Tibial artery (tissue), 4 donors: ENCODE results near the gene TLK1.

ENCODE experiments used
- DNase-seq, 2 donors: peaks; one replicate each; pipeline ENCODE4 v3.0.0-alpha.2; 2019
- H3K27ac ChIP-seq, 2 donors: fragments of 200-600 bp; sonication (generic) in 1 of 2; 1 replicate in 1 of 2; 2 replicates in 1 of 2; pipeline ENCODE4 v1.5.1; 2018 to 2019; ENCODE audit warnings: mild to moderate bottlenecking in 1 of 2
- H3K27me3 ChIP-seq, 2 donors: fragments of 200-600 bp; sonication (generic) in 1 of 2; one replicate each; pipeline versions ENCODE4 v1.5.1 to v1.6.0; 2016 to 2019
- H3K36me3 ChIP-seq, 3 donors: fragments of 200-600 bp; sonication (generic) in 2 of 3; one replicate each; pipeline ENCODE4 v1.5.1; 2016 to 2019; ENCODE audit warnings: mild to moderate bottlenecking in 2 of 3
- H3K4me1 ChIP-seq, 4 donors: fragments of 200-600 bp; sonication (generic) in 2 of 4; 1 replicate in 3 of 4; 2 replicates in 1 of 4; pipeline ENCODE4 v1.5.1; 2016 to 2019
- H3K4me3 ChIP-seq, 2 donors: fragments of 200-600 bp; sonication (generic) in 1 of 2; 1 replicate in 1 of 2; 2 replicates in 1 of 2; pipeline ENCODE4 v1.5.1; 2018 to 2019; ENCODE audit warnings: mild to moderate bottlenecking in 2 of 2
- H3K9me3 ChIP-seq, 3 donors: fragments of 200-600 bp; sonication (generic) in 1 of 3; one replicate each; pipeline ENCODE4 v1.5.1; 2016 to 2019
- intact Hi-C: fragments of 100-400 bp; cut with DNase I; formaldehyde crosslinking; loops from one replicate; pipeline ENCODE4 v1.15.0; 2023; ENCODE audit warnings: low total_unique reads
- TF ChIP-seq, protein P1 (sequence below), 2 experiments: fragments of 200-600 bp in 1 of 2; fragments of 450-650 bp in 1 of 2; IDR thresholded peaks; one replicate each; pipeline ENCODE4 v1.5.1; 2017 to 2019; ENCODE audit warnings: antibody characterized with exemption in 2 of 2, mild to moderate bottlenecking in 1 of 2, moderate library complexity in 1 of 2

Gene TLK1

DNA sequence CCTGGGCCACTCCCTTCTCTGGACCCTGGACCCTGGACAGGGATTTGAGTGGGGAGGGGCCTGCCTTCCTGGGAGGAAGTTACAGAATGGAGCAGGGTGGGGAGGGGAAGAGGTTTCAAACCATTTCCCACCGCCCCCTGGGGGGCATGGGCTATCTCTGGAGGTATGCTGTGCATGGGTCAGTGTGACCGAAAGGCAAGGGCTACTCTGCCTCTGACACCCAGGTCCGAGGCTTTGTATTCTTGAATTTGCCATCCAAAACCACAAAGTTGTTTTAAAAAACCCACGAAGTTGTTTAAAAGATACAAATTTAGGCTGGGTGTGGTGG is 184.8 kb downstream of the TLK1 start:
- TF ChIP-seq, protein P1, sequence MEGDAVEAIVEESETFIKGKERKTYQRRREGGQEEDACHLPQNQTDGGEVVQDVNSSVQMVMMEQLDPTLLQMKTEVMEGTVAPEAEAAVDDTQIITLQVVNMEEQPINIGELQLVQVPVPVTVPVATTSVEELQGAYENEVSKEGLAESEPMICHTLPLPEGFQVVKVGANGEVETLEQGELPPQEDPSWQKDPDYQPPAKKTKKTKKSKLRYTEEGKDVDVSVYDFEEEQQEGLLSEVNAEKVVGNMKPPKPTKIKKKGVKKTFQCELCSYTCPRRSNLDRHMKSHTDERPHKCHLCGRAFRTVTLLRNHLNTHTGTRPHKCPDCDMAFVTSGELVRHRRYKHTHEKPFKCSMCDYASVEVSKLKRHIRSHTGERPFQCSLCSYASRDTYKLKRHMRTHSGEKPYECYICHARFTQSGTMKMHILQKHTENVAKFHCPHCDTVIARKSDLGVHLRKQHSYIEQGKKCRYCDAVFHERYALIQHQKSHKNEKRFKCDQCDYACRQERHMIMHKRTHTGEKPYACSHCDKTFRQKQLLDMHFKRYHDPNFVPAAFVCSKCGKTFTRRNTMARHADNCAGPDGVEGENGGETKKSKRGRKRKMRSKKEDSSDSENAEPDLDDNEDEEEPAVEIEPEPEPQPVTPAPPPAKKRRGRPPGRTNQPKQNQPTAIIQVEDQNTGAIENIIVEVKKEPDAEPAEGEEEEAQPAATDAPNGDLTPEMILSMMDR (IDR thresholded peaks at IDR 0.05), result no peak
- no peaks in the 10 kb centered on the region for H3K36me3 ChIP-seq
- H3K27ac ChIP-seq, result no peak overlapping the region
- no peak for DNase-seq
- peaks cover 0 to 15% (median 7%) of the 10 kb centered on the region in 4 donors for H3K4me1 ChIP-seq
- H3K4me3 ChIP-seq, result no peak overlapping the region
- intact Hi-C loops, result loop anchor here (2.0 kb wide), 1 partner anchor 441 kb away; no protein-coding TSS in a partner anchor
- H3K27me3 ChIP-seq, result no peaks in the 10 kb centered on the region
- H3K9me3 ChIP-seq, result no peaks in the 10 kb centered on the region

DNA sequence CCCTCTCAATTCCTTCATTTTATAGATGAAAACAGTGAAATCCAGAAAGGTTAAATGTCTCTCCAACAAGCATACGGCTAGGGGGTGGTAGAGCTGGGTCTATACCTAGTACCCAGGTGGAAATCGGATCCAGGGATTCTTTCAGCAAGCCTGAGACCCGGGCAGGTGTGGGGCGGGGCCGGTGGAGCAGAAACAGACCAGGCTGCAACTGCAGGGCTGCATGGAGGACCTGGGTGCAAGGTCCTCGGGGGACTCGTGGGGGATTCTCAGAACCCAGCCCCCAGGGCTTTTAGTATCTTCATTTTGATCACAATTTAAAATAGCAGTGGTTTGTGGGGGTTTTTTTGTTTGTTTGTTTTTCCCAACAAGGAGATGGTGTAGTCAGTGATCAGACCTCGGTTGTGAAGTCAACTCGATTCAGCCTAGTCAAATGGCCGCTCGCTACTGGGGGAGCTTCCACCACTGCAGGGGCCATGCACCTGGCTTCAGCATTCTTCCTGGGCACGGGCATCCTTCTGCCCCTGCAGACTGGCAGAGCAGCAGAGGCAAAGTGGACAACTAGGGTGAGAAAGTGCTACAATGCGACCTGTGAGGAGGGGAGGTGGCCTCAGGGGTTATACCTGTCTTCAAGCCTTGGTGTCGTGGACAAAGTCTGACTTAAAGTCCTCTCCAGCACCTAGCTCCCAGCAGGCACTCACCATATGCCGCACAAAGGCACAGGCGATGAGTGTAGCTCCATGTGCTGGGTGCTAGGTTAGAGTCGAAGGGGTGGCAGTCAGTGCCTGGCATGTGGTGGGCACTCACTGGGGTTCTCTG is 185.4 kb downstream of the TLK1 start:
- Histone ChIP-seq H3K27me3 (no peaks in the 10 kb centered on the region), H3K27ac (no peak overlapping the region), H3K4me3 (no peak overlapping the region), H3K4me1 (peaks cover 0 to 15% (median 7%) of the 10 kb centered on the region in 4 donors), H3K36me3 (no peaks in the 10 kb centered on the region), H3K9me3 (no peaks in the 10 kb centered on the region)
- no peak for DNase-seq
- TF ChIP-seq, protein P1 (IDR thresholded peaks at IDR 0.05), result no peak
- intact Hi-C loops, result loop anchor here (2.0 kb wide), 1 partner anchor 441 kb away; no protein-coding TSS in a partner anchor

DNA sequence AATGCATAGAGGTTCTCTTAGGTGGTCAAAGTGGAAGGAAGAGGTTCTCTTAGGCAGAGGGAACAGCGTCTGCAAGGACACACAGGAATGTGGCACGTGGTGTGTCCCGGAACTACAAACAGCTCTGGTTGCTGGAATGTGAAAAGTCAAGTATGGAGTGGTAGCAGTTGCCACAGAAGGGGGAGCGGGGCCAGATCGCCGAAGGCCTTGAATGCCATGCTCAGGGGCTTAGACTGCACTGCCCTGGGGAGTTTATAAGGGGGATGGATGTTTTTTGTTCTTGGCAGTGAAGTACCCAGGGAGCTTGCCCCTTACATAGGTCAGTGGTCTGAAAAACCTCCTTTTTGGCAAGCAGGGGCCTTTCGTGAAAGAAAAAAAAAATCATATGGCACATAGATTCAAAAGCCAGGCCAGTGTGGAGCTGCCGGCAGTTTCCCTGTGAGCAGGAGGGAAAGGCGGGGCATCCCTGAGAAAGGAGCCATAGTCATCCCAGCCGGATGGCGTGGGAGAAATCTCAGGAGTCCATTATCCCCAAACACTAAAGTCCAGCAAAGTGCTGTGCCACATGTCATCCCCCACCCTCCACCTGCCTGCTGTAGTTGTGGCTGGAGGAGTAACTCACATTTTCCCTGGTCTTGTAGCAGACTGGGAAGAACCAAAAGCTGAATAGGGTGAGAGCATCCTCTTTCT is 186.2 kb downstream of the TLK1 start:
- H3K27ac ChIP-seq, result peak overlapping the region in 1 of 2 donors; percentile 77
- no peaks in the 10 kb centered on the region for H3K9me3 ChIP-seq
- peaks cover 0 to 15% (median 7%) of the 10 kb centered on the region in 4 donors for H3K4me1 ChIP-seq
- no peaks in the 10 kb centered on the region for H3K27me3 ChIP-seq
- DNase-seq, result no peak
- peak overlapping the region; percentile 64 to 84 for H3K4me3 ChIP-seq
- TF ChIP-seq, protein P1 (IDR thresholded peaks at IDR 0.05), result no peak
- intact Hi-C loops, result loop anchor here (2.0 to 5.0 kb wide), 3 partner anchors 42 to 458 kb away; partner anchors contain the start of genes DCAF17 and METTL8
- H3K36me3 ChIP-seq, result no peaks in the 10 kb centered on the region

DNA sequence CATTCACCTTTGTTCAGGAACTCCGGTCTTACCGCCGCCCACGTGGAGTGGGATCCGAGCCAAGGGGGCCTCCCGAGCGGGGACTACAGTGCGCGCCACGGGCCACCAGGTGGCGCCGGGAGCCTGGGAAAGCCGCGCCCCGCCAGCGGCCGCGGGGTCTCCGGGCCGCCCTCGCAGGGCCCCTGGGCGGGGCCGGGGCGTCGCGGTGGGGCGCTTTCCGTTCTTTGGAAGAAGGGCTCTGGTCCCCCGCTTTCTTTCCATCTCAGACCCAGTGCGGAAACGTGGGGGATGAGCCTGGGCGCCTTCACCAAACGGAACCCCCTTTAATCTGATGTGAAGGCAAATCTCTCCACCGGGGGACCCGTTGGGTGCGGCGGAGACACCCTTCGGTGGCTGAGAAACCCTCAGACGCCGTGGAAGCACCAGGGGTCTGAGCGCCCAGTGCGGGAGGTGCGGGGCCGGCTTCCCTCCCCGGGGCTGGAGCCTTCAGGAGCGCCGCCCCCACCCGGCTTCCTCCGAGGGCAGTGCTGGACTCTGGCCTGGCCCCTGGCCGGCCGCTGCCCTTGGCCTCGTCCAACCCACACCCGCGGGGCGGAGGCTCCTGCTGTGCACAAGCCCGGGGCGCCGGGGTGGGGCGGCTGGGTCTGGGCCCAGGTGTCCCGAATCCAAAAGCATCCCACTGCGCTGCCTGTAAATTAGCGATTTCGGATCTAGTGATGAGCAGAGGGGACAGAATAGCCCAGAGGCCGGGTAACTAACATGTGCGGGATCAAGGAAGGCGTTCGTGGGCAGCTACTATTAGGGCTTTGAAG is 187.0 kb downstream of the TLK1 start:
- H3K36me3 ChIP-seq, result no peaks in the 10 kb centered on the region
- H3K4me1 ChIP-seq, result peaks cover 0 to 15% (median 7%) of the 10 kb centered on the region in 4 donors
- DNase-seq, result peak; percentile 74 to 89
- H3K27ac ChIP-seq, result peak overlapping the region; percentile 75 to 77
- H3K27me3 ChIP-seq, result no peaks in the 10 kb centered on the region
- intact Hi-C loops, result loop anchor here (1.0 to 5.0 kb wide), 4 partner anchors 41 to 459 kb away; partner anchors contain the start of genes DCAF17, METTL8 and TLK1
- no peaks in the 10 kb centered on the region for H3K9me3 ChIP-seq
- peak overlapping the region; percentile 64 to 84 for H3K4me3 ChIP-seq
- TF ChIP-seq, protein P1 (IDR thresholded peaks at IDR 0.05), result peak; percentile 87 to 96

DNA sequence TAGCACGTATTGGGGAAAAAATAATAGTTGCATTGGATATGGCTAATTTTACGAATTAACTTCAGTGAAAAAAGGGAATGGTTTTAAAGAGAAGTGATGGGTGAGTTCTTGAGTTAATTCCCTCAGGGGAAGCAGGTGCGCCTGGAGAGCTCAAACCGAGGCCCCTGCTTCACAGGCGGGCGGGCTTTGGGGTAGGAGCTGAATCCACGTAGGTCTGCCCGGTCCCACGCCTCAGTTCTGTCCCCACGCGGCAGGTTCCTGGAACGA is 187.5 kb downstream of the TLK1 start:
- intact Hi-C loops, result loop anchor here (1.0 to 5.0 kb wide), 3 partner anchors 41 to 459 kb away; partner anchors contain the start of genes DCAF17, METTL8 and TLK1
- TF ChIP-seq, protein P1 (IDR thresholded peaks at IDR 0.05), result no peak

More for the DNA sequence above, 187.5 kb downstream of the TLK1 start:
- peak overlapping the region; percentile 64 to 84 for H3K4me3 ChIP-seq
- no peak overlapping the region for H3K27ac ChIP-seq
- H3K36me3 ChIP-seq, result peaks cover 0 to 3% (median 0%) of the 10 kb centered on the region in 3 donors
- H3K27me3 ChIP-seq, result no peaks in the 10 kb centered on the region
- DNase-seq, result no peak
- peaks cover 0 to 15% (median 7%) of the 10 kb centered on the region in 4 donors for H3K4me1 ChIP-seq
- H3K9me3 ChIP-seq, result no peaks in the 10 kb centered on the region
